ENCODE data around the gene ITGAE. TPM values are rescaled to one million over a fixed set of nuclear protein-coding genes. Genes with fewer than 3 reads are reported as not detected.

The ITGAE gene
- total and polyA plus RNA-seq, 7 experiments from 2014 or later = 16.3 to 44.9 (median 23.6) TPM

DNA sequence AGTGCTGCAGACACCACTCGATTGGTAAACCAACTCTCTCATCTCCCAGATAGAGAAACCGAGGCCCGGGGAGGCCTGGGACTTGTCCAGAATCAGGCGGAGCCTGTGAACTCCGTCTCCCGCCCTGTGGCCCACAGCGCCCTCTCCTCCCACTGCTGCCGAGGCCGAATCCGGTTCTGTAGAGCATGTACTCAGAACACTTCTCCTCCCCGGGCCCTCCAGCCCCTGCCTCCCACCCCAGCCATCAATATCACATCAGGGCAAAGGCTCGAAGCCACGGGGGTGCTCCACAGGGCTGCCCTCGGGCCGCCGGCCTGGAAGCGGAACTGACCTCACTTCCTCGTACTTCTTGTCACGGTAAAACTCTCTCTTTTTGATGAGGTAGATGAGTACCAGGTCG lies 119.4 kb downstream of the ITGAE start:
- peak overlapping the region in 1 of 9 donors; percentile 40 for H3K27ac Mint-ChIP-seq
- ChIA-PET POLR2A (interaction anchor here (1.3 kb wide), 1 partner anchor 29 kb away, joined by 6 read pairs; no protein-coding TSS in a partner anchor), CTCF (no interaction called here)
- H3K9me3 Mint-ChIP-seq = no peaks in the 10 kb centered on the region
- Histone ChIP-seq H3K36me3 (ENCODE audit: control insufficient read depth in 2 of 3, insufficient read depth in 3 of 3, low read length in 3 of 3) (peaks cover 0 to 28% (median 0%) of the 10 kb centered on the region in 3 experiments), H3K27ac (ENCODE audit: low read depth, low read length) (no peak overlapping the region), H3K27me3 (ENCODE audit: control insufficient read depth in 2 of 2, insufficient read depth in 2 of 2, low read length in 2 of 2) (no peaks in the 10 kb centered on the region), H3K4me1 (ENCODE audit: control insufficient read depth in 2 of 2, insufficient read depth in 2 of 2, low read length in 2 of 2) (peaks cover 4 to 7% of the 10 kb centered on the region in 2 donors), H3K9me3 (ENCODE audit: control insufficient read depth in 2 of 3, low read length in 3 of 3) (no peaks in the 10 kb centered on the region), H3K4me3 (ENCODE audit: low read length) (no peak overlapping the region)
- H3K4me1 Mint-ChIP-seq = peaks cover 0 to 25% (median 6%) of the 10 kb centered on the region in 7 donors
- DNase-seq (peak in 1 of 9 donors; percentile 2), ATAC-seq (no peak)
- H3K4me3 Mint-ChIP-seq = no peak overlapping the region
- intact Hi-C loops (cut with micrococcal nuclease) = no loop called here
- no peaks in the 10 kb centered on the region for H3K27me3 Mint-ChIP-seq
- H3K36me3 Mint-ChIP-seq = peaks cover 0 to 25% (median 0%) of the 10 kb centered on the region in 5 donors

DNA sequence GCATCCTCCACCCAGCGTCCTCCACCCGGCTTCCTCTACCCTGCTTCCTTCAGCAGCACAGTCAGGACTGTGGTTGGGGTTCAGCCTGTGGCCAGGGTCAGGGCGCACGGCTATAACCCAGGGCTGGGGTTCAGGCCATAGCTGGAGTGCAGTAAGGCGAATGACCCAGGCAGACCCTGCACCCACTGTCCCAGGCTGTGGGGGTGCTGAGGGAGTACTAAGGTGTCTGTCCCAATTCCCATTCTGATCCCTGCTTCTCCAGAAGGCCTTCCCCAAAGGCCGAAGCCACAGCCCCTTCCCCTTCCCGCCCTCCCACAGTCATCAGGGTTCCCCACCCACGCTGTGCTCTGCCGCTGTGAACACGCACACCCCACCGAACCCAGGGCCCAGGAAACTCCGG lies 119.9 kb downstream of the ITGAE start:
- intact Hi-C loops (cut with micrococcal nuclease) = no loop called here
- Histone ChIP-seq H3K4me3 (ENCODE audit: low read length) (no peak overlapping the region), H3K36me3 (ENCODE audit: control insufficient read depth in 2 of 3, insufficient read depth in 3 of 3, low read length in 3 of 3) (peaks cover 0 to 29% (median 0%) of the 10 kb centered on the region in 3 experiments), H3K4me1 (ENCODE audit: control insufficient read depth in 2 of 2, insufficient read depth in 2 of 2, low read length in 2 of 2) (peaks cover 4 to 7% of the 10 kb centered on the region in 2 donors), H3K9me3 (ENCODE audit: control insufficient read depth in 2 of 3, low read length in 3 of 3) (no peaks in the 10 kb centered on the region), H3K27ac (ENCODE audit: low read depth, low read length) (no peak overlapping the region), H3K27me3 (ENCODE audit: control insufficient read depth in 2 of 2, insufficient read depth in 2 of 2, low read length in 2 of 2) (no peaks in the 10 kb centered on the region)
- ChIA-PET POLR2A (no interaction called here), CTCF (no interaction called here)
- peak overlapping the region in 1 of 9 donors; percentile 38 for H3K27ac Mint-ChIP-seq
- peaks cover 0 to 25% (median 0%) of the 10 kb centered on the region in 5 donors for H3K36me3 Mint-ChIP-seq
- no peaks in the 10 kb centered on the region for H3K9me3 Mint-ChIP-seq
- no peaks in the 10 kb centered on the region for H3K27me3 Mint-ChIP-seq
- DNase-seq = peak in 1 of 9 donors; percentile 5
- peaks cover 0 to 25% (median 6%) of the 10 kb centered on the region in 7 donors for H3K4me1 Mint-ChIP-seq
- no peak overlapping the region for H3K4me3 Mint-ChIP-seq
- ATAC-seq = no peak

DNA sequence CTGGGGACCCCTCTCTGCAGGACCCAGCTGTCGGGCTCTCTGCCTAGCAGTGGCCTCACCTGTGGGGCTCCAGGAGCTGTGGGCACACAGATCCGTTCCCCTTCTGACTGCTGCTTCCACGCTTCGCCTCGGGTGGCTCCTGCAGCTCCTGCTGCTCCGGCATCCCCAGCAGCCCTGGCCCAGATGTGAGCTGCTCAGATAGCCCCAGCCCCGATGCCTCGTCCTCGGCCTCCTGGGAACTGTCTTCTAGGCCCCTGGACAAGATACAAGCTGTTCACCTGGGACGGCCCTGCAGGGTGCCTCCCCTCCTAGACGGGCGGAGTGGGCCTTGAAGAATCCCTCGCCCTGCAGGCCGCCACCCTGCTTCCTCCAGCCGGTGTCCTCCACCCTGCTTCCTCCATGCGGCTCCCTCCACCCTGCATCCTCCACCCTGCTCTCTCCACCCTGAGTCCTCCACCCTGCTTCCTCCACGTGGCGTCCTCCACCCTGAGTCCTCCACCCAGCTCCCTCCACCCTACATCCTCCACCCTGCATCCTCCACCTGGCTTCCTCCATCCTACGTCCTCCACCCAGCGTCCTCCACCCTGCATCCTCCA lies 121.4 kb downstream of the ITGAE start:
- DNase-seq (peak in 1 of 9 donors; percentile 1), ATAC-seq (no peak)
- H3K4me1 Mint-ChIP-seq = peaks cover 0 to 25% (median 6%) of the 10 kb centered on the region in 7 donors
- H3K27me3 Mint-ChIP-seq = no peaks in the 10 kb centered on the region
- no peak overlapping the region for H3K27ac ChIP-seq (ENCODE audit: low read depth, low read length)
- peaks cover 4 to 7% of the 10 kb centered on the region in 2 donors for H3K4me1 ChIP-seq (ENCODE audit: control insufficient read depth in 2 of 2, insufficient read depth in 2 of 2, low read length in 2 of 2)
- peak overlapping the region in 3 of 9 donors; percentile 38 to 61 (median 59) for H3K27ac Mint-ChIP-seq
- no peak overlapping the region for H3K4me3 ChIP-seq (ENCODE audit: low read length)
- ChIA-PET POLR2A (interaction anchor here (0.5 kb wide), 1 partner anchor 60 kb away, joined by 3 read pairs; no protein-coding TSS in a partner anchor), CTCF (no interaction called here)
- intact Hi-C loops (cut with micrococcal nuclease) = no loop called here
- H3K36me3 ChIP-seq (ENCODE audit: control insufficient read depth in 2 of 3, insufficient read depth in 3 of 3, low read length in 3 of 3) = peaks cover 0 to 29% (median 0%) of the 10 kb centered on the region in 3 experiments
- H3K9me3 Mint-ChIP-seq = no peaks in the 10 kb centered on the region
- H3K27me3 ChIP-seq (ENCODE audit: control insufficient read depth in 2 of 2, insufficient read depth in 2 of 2, low read length in 2 of 2) = no peaks in the 10 kb centered on the region
- peak overlapping the region in 1 of 10 donors; percentile 53 for H3K4me3 Mint-ChIP-seq
- no peaks in the 10 kb centered on the region for H3K9me3 ChIP-seq (ENCODE audit: control insufficient read depth in 2 of 3, low read length in 3 of 3)
- peaks cover 0 to 25% (median 0%) of the 10 kb centered on the region in 5 donors for H3K36me3 Mint-ChIP-seq

DNA sequence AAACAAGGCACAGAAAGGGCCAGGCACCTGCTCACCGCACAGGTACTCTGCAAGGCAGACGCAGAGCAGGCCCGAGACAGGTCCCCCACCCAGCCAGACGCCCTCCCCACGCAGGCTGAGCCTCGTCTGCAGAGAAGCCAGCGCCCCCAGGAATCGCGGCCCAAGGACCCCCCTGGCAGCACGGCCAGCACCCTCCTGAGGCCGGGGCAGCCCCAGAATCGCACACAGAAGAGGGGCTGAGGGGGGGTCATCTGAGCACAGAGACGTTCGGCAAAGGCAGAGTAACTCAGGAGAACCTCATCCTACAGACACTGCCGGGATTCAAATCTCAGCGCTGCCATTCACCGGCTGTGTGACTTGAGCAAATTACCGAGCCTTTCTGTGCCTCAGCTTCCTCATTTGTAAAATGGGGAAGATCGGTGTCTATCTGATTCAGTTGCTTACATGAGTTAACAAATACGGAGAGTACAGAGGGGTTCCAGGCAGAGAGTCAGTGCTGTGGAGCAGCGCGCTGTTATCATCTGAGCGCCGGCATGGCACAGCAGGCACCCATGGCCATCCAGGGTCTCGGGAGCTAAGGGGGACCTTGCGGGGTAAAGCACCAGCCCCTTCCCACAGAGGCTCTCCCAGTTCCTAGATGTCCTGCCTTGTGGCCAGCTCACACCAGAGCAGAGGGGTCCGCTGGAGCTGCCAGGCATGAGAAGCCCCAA lies 122.0 kb downstream of the ITGAE start:
- Histone ChIP-seq H3K4me1 (ENCODE audit: control insufficient read depth in 2 of 2, insufficient read depth in 2 of 2, low read length in 2 of 2) (peaks cover 4 to 7% of the 10 kb centered on the region in 2 donors), H3K4me3 (ENCODE audit: low read length) (no peak overlapping the region), H3K9me3 (ENCODE audit: control insufficient read depth in 2 of 3, low read length in 3 of 3) (no peaks in the 10 kb centered on the region), H3K27me3 (ENCODE audit: control insufficient read depth in 2 of 2, insufficient read depth in 2 of 2, low read length in 2 of 2) (no peaks in the 10 kb centered on the region), H3K27ac (ENCODE audit: low read depth, low read length) (no peak overlapping the region), H3K36me3 (ENCODE audit: control insufficient read depth in 2 of 3, insufficient read depth in 3 of 3, low read length in 3 of 3) (peaks cover 0 to 29% (median 0%) of the 10 kb centered on the region in 3 experiments)
- CTCF ChIA-PET = no interaction called here
- Mint-ChIP-seq H3K4me1 (peaks cover 0 to 25% (median 6%) of the 10 kb centered on the region in 7 donors), H3K36me3 (peaks cover 0 to 25% (median 0%) of the 10 kb centered on the region in 5 donors), H3K9me3 (no peaks in the 10 kb centered on the region), H3K27ac (no peak overlapping the region), H3K27me3 (no peaks in the 10 kb centered on the region), H3K4me3 (no peak overlapping the region)
- intact Hi-C loops (cut with micrococcal nuclease) = no loop called here
- DNase-seq (peak in 1 of 9 donors; percentile 4), ATAC-seq (no peak)
- POLR2A ChIA-PET = interaction anchor here (0.8 kb wide), 1 partner anchor 10 kb away, joined by 3 read pairs; the partner anchor contains the start of gene EMC6

DNA sequence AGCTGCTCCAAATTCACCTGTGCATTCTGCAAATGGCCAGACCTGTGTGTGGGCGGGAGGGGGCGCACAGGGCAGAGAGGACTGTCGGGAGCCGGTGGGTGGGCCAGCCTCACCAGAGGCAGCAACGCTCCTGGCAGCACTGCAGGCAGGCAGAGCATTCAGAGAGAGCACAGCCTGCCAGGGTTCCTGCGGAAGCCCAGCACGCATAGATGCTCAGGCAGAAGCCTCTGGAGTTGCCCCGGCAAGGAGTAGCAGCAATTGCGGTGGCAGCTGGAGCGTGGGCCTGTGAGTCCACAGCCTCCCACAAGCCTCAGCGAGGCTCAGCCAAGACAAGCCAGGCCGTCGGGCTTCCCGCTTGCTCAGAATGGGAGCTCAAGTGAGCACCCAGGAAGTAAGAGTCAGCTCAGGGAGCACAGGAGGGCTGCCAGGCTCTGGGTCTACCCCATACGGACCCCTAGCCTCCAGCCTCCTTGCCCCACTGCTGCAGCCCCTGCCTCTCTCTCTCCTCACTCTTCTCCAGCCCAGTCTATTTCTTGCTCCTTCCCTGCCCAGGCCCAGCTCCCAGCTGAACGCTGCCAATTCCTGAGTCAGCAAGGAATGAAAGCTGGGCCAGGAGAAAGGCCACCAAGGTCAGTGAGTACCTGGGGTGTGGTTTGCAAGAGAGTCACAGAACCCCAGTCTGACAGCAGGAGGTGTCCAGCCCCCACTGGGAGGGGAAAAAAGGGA lies 122.7 kb downstream of the ITGAE start:
- H3K27ac Mint-ChIP-seq = peak overlapping the region in 1 of 9 donors; percentile 49
- intact Hi-C loops (cut with micrococcal nuclease) = no loop called here

DNA sequence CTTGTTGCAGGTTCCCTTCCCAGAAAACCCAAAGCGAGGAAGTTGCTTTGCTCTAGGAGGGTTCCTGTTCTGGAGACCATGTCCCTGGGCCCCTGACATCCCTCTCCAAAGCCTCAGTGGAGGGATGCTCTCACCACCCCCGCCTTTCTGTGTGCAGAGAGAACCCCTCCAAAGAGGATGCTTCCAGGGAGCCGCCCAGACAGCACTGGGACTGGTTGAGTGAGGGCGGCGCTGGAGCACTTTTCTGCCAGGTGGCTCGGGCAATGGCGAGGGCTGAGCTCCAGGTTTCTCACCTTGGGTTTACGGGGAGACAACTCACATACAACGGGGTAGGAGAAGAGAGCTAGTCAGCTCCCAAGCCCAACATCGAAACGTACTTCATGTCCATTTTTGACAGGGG lies 125.1 kb downstream of the ITGAE start:
- no peak overlapping the region for H3K4me3 ChIP-seq (ENCODE audit: low read length)
- H3K36me3 ChIP-seq (ENCODE audit: control insufficient read depth in 2 of 3, insufficient read depth in 3 of 3, low read length in 3 of 3) = peaks cover 0 to 33% (median 0%) of the 10 kb centered on the region in 3 experiments
- H3K27me3 Mint-ChIP-seq = no peaks in the 10 kb centered on the region
- DNase-seq (no peak), ATAC-seq (no peak)
- ChIA-PET CTCF (interaction anchor here (1.5 kb wide), 1 partner anchor 152 kb away, joined by 5 read pairs; no protein-coding TSS in a partner anchor), POLR2A (no interaction called here)
- H3K9me3 ChIP-seq (ENCODE audit: control insufficient read depth in 2 of 3, low read length in 3 of 3) = no peaks in the 10 kb centered on the region
- H3K27me3 ChIP-seq (ENCODE audit: control insufficient read depth in 2 of 2, insufficient read depth in 2 of 2, low read length in 2 of 2) = no peaks in the 10 kb centered on the region
- no peak overlapping the region for H3K27ac ChIP-seq (ENCODE audit: low read depth, low read length)
- intact Hi-C loops (cut with micrococcal nuclease) = no loop called here
- peaks cover 3 to 13% (median 5%) of the 10 kb centered on the region in 7 donors for H3K4me1 Mint-ChIP-seq
- H3K9me3 Mint-ChIP-seq = peaks cover 0 to 2% (median 0%) of the 10 kb centered on the region in 11 donors
- H3K36me3 Mint-ChIP-seq = peaks cover 0 to 14% (median 0%) of the 10 kb centered on the region in 5 donors
- peak overlapping the region in 2 of 9 donors; percentile 34 to 48 for H3K27ac Mint-ChIP-seq
- no peaks in the 10 kb centered on the region for H3K4me1 ChIP-seq (ENCODE audit: control insufficient read depth in 2 of 2, insufficient read depth in 2 of 2, low read length in 2 of 2)
- no peak overlapping the region for H3K4me3 Mint-ChIP-seq

More for the DNA sequence above, 122.7 kb downstream of the ITGAE start:
- CTCF ChIA-PET = no interaction called here
- Mint-ChIP-seq H3K9me3 (no peaks in the 10 kb centered on the region), H3K4me1 (peaks cover 0 to 22% (median 5%) of the 10 kb centered on the region in 7 donors), H3K27me3 (no peaks in the 10 kb centered on the region), H3K36me3 (peaks cover 0 to 23% (median 0%) of the 10 kb centered on the region in 5 donors), H3K4me3 (no peak overlapping the region)
- H3K36me3 ChIP-seq (ENCODE audit: control insufficient read depth in 2 of 3, insufficient read depth in 3 of 3, low read length in 3 of 3) = peaks cover 0 to 29% (median 0%) of the 10 kb centered on the region in 3 experiments
- H3K27me3 ChIP-seq (ENCODE audit: control insufficient read depth in 2 of 2, insufficient read depth in 2 of 2, low read length in 2 of 2) = no peaks in the 10 kb centered on the region
- H3K4me1 ChIP-seq (ENCODE audit: control insufficient read depth in 2 of 2, insufficient read depth in 2 of 2, low read length in 2 of 2) = peaks cover 3 to 6% of the 10 kb centered on the region in 2 donors
- DNase-seq = peak in 1 of 9 donors; percentile 6
- ATAC-seq = no peak
- no peak overlapping the region for H3K4me3 ChIP-seq (ENCODE audit: low read length)
- no peak overlapping the region for H3K27ac ChIP-seq (ENCODE audit: low read depth, low read length)
- no peaks in the 10 kb centered on the region for H3K9me3 ChIP-seq (ENCODE audit: control insufficient read depth in 2 of 3, low read length in 3 of 3)
- POLR2A ChIA-PET = interaction anchor here (0.7 to 0.8 kb wide), 2 partner anchors 9 to 168 kb away, joined by 3 to 5 read pairs; partner anchors contain the start of genes EMC6 and NCBP3

All from naive thymus-derived CD4-positive, alpha-beta T cell (primary cell).